Ramos (cell line): ENCODE data around the gene PTPRM.

Source experiments
- in situ Hi-C: fragments of 300-500 bp; cut with MboI; formaldehyde crosslinking; loops from one replicate; pipeline ENCODE4 v1.14.3; 2022; ENCODE audit warnings: low sequenced_read_pairs; ENCODE audit not compliant: unreplicated experiment

Gene PTPRM

DNA sequence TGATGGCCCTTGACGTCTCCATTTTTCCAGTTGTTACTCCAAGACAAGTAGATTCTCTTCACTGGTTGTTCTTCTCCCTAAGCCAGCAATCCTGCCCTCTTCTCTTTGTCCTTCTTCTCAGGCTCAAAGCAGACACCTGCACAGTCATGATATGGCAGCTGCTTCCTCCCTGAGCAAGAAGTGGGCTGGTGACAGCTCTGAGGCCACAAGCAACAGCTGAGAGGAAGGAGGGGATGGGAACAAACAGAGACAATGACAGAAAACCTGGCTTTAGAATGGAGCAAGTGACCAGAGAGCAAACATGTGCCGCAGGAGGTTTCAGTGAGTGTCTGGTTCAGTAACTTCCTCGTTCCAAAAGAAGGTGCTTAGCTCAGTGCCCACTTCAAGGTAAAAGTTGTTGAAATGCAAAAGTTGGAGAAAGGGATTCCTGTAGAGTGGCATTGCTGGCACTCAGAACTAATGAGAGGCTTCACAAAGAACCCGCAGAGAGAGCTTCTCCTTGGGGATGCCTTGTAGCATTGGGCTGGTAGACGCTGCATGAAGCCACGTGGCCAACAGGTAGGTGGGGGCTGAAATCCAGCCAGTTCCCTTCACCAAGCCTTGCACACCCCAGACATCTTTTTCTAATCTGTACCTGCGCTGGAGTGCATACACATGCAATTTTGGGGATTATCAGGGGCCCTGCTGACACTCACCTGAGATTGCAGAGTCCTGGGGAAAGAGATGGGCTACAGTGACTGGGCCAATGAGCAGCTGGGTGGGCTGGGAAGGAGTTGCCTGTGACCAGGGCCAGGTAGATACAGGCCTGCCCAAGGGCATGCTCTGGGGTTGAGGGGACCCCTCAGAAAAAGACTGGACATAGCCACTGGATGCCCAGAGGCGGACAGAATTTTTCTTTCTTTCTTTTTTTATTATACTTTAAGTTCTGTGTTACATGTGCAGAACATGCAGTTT, 888.8 kb downstream of the PTPRM start:
- in situ Hi-C loops: no loop called here
